Measurements from ENCODE around the gene DAPK1.

- TF ChIP-seq, protein P1, sequence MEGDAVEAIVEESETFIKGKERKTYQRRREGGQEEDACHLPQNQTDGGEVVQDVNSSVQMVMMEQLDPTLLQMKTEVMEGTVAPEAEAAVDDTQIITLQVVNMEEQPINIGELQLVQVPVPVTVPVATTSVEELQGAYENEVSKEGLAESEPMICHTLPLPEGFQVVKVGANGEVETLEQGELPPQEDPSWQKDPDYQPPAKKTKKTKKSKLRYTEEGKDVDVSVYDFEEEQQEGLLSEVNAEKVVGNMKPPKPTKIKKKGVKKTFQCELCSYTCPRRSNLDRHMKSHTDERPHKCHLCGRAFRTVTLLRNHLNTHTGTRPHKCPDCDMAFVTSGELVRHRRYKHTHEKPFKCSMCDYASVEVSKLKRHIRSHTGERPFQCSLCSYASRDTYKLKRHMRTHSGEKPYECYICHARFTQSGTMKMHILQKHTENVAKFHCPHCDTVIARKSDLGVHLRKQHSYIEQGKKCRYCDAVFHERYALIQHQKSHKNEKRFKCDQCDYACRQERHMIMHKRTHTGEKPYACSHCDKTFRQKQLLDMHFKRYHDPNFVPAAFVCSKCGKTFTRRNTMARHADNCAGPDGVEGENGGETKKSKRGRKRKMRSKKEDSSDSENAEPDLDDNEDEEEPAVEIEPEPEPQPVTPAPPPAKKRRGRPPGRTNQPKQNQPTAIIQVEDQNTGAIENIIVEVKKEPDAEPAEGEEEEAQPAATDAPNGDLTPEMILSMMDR (IDR thresholded peaks at IDR 0.05; ENCODE audit: low read length): no peak
- no peak for TF ChIP-seq EZH2 (IDR thresholded peaks at IDR 0.05; ENCODE audit: borderline replicate concordance, low read length)
These were observed 108.0 kb downstream of the DAPK1 start for GRCh38 chr9:87605676-87606075.

All from OCI-LY1 (cell line).